Measurements from ENCODE around the gene FOXO6.

DNA sequence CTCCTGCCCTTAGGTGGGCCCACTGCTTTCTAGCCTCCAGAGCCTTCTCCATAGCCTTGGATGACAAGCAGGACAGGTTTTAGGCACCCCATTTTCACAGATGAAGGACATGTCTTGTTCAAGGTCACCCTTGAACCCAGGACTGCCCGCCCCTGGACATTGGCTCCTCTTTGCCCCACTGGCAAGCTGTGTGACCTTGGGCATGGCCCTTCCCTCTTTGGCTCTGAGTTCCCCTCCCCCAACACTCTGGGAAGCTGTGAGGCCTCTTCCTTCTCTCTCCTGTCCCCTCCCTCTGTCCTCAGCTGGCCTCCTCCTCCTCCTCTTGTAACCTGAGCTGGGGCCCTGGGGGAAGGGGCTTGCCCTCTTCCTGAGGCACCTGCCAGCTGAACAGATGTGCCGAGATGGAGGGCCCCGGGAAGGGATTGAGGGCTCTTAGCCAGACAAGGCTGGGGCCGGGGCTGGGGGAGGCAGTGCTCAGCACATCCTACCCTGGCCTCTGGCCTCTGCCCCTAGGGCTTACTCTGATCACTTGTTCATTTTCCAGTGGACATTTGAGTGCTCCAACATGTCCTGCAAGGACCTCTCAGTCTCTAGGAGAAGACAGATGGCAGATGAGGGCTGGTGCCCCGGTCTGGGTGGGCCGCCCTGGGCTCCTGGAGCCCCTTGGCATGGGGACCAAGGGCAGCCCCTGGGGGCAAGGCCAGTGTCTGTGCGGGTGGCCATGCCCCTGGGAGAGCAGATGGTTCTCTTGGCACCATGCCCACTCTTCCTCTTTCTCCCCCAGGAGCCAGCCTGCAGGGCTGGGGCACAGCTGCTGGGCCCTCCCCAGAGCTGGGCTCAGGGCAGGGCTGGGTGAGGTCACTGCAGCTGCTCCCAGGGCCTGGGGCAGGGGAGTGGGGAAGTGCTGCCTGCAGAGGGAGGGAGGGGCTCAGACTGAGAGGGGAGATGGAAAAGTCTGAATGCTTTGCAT is 10.7 kb downstream of the FOXO6 start:
- TF ChIP-seq PPARA (CRISPR knock-in tag; IDR thresholded peaks at IDR 0.05; ENCODE audit: borderline replicate concordance) = no peak
- TF ChIP-seq, protein P1, sequence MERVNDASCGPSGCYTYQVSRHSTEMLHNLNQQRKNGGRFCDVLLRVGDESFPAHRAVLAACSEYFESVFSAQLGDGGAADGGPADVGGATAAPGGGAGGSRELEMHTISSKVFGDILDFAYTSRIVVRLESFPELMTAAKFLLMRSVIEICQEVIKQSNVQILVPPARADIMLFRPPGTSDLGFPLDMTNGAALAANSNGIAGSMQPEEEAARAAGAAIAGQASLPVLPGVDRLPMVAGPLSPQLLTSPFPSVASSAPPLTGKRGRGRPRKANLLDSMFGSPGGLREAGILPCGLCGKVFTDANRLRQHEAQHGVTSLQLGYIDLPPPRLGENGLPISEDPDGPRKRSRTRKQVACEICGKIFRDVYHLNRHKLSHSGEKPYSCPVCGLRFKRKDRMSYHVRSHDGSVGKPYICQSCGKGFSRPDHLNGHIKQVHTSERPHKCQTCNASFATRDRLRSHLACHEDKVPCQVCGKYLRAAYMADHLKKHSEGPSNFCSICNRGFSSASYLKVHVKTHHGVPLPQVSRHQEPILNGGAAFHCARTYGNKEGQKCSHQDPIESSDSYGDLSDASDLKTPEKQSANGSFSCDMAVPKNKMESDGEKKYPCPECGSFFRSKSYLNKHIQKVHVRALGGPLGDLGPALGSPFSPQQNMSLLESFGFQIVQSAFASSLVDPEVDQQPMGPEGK (CRISPR knock-in tag; IDR thresholded peaks at IDR 0.05; ENCODE audit: borderline replicate concordance) = 0 out of 2 replicates have a peak, but pooled peaks have one; percentile 23
- TF ChIP-seq, protein P2, sequence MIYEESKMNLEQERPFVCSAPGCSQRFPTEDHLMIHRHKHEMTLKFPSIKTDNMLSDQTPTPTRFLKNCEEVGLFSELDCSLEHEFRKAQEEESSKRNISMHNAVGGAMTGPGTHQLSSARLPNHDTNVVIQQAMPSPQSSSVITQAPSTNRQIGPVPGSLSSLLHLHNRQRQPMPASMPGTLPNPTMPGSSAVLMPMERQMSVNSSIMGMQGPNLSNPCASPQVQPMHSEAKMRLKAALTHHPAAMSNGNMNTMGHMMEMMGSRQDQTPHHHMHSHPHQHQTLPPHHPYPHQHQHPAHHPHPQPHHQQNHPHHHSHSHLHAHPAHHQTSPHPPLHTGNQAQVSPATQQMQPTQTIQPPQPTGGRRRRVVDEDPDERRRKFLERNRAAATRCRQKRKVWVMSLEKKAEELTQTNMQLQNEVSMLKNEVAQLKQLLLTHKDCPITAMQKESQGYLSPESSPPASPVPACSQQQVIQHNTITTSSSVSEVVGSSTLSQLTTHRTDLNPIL (CRISPR knock-in tag; IDR thresholded peaks at IDR 0.05; ENCODE audit: low read depth) = no peak
- TF ChIP-seq ZFP3 (CRISPR knock-in tag; IDR thresholded peaks at IDR 0.05) = no peak
